DMS153 treated with DMSO at 0.1 percent for 48 hours (cell line): ENCODE data around the gene PCBP1.
"Not testable (repeated sequence)": the region's sequence is repeated elsewhere in the genome, so short reads cannot be mapped to it uniquely, and the experiment has no call there.

ENCODE experiments used
- DNase-seq: peaks from one replicate; lab custom pipeline; 2025; ENCODE audit not compliant: unreplicated experiment; lab: John Stamatoyannopoulos, UW

The PCBP1 gene

DNA sequence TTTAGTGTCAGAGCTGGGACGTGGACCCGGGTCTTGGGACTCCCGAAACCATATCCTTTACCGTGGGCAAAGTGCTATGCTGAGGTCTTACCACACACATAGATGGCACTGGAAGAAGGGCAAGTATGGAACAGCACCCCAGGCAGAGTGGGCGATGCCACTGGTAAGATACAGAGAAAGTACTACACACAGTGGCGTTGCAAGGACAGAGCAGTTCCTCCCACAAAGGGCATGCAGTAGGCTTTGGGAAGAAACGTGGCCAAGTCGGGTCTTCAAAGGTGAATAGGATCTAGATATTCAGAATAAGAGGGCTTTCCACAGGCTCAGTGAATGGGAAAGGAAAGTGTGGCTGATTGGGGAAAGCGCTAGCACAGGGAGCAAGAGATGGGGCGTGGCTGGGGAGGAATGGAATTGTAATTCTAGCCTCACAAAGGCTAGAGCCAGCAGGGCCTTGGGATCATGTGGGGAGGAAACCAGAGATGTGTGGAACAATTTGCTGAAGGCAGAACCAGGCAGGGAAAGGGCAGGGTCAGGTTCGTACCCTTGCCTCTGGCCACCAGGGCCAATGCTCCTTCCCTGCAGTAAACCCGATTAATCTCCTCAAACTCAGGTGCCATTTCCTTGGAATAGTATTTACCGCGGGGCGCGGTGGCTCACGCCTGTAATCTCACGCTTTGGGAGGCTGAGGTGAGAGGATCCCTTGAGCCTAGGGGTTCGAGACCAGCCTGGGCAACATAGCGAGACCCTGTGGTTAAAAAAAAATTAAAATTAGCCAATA, 36.0 kb downstream of the PCBP1 start:
- peak; percentile 46 for DNase-seq

DNA sequence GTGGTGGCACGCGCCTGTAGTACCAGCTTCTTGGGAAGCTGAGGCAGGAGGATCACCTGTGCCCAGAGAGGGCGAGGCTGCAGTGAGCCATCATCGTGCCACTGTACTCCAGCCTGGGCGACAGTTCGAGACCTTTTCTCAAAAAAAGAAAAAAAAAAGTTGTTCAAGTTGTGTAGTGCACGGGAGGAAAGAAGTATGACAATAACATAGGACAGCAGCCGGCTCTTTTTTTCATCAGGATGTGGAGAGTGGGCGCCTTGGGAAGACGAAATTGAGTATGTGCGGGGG, 36.5 kb downstream of the PCBP1 start:
- no peak for DNase-seq

DNA sequence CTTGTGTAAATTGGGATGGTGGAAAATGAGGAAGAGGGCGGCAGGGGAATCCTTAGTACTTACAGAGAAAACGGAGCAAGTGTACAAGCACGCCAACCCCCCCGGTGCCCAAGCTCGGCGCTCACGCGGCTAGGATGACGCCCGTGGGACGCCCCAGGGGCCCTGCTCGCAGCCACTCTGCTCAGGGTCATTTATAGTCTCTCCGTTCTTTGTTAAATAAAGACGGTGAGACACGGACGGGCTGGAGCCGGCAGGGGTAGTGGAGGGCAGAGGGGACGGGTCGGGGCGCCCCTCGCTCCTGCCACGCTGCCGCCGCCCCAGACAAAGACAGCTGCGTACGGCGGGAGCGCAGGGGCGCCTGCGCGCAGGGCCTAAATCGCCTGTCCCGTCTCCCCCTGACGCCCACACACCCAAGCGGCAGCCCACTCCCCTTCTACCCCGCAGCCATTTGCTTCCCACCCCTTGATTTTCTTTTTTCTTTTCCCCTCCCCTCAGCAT, 37.8 kb downstream of the PCBP1 start:
- peak; percentile 57 for DNase-seq

DNA sequence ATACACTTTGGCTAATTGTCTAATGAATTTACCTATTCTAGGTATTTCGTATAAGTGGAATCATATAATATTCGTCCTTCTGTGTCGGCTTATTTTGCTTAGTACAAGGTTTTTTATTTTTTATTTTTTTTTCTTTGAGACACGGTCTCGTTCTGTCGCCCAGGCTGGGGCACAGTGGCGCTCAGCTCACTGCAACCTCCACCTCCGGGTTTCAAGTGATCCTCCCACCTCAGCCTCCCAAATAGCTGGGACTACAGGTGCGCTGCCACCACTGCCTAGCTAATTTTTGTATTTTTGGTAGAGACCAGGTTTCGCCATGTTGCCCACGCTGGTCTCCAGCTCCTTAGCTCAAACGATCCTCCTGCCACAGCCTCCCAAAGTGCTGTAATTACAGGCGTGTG, 38.2 kb downstream of the PCBP1 start:
- DNase-seq, result no peak

DNA sequence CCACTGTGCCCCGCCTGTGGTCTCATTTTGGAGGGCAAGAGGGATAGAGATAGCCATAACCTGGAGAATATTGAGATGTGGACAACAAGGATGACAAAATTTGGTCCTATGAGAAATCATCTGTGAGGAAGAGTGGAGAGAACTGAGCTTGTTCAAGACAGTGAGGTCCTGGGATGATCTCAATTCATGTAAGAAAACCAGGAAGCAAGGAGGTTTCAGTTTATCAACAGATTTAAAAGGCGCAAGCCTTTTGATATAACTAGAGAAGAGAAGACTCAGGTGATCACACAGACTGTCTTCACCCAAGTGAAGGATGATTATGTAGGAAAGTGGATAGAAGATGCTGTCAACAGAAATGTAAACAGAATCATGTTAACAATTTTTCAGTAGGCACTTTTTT, 39.1 kb downstream of the PCBP1 start:
- no peak for DNase-seq

DNA sequence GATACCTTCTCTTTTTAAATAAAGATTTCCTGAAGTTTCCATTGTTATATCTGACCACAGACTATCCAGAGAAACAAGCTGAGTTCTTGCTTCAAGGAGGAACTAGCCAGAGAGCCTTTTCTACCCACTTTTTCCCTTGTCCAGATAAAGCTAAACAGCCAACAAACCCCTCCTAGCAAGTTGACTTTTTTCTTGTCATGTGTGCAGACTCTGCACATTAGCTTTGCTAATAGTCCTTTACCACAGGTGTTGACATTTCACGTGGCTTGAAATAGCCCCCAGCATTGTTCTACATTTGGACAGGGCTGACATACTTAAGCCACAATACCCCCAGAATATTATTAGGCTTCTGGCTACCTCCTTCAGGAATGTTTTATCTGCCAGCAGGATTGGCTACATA, 40.7 kb downstream of the PCBP1 start:
- DNase-seq, result no peak

DNA sequence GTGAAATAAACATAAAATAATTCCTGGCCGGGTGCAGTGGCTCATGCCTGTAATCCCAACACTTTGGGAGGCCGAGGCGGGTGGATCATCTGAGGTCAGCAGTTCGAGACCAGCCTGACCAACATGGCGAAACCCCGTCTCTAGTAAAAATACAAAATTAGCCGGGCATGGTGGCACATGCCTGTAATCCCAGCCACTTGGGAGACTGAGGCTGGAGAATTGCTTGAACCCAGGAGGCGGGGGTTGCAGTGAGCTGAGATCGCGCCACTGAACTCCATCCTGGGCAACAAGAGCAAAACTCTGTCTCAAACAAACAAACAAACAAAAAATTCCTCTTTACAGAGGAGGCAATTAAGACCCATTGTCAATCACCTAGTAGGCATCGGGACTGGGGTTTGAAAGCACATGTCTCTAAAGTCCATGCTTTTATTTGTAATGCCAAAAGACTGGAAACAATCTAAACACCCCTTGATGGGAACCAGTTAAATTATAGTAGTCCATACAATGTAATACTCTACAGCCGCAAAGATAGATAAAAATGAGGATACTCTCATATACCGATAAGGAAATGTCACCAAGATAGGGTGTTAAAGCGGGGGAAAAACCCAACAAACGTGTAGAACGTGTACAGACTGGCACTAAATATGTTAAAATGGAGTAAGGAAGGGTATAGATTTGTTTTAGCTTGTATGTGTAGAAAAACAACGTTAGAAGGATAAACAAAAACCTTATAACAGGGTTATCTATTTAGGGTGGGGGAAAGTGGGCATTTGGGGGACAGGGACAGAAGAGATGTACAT, 44.3 kb downstream of the PCBP1 start:
- DNase-seq, result not testable (repeated sequence)

DNA sequence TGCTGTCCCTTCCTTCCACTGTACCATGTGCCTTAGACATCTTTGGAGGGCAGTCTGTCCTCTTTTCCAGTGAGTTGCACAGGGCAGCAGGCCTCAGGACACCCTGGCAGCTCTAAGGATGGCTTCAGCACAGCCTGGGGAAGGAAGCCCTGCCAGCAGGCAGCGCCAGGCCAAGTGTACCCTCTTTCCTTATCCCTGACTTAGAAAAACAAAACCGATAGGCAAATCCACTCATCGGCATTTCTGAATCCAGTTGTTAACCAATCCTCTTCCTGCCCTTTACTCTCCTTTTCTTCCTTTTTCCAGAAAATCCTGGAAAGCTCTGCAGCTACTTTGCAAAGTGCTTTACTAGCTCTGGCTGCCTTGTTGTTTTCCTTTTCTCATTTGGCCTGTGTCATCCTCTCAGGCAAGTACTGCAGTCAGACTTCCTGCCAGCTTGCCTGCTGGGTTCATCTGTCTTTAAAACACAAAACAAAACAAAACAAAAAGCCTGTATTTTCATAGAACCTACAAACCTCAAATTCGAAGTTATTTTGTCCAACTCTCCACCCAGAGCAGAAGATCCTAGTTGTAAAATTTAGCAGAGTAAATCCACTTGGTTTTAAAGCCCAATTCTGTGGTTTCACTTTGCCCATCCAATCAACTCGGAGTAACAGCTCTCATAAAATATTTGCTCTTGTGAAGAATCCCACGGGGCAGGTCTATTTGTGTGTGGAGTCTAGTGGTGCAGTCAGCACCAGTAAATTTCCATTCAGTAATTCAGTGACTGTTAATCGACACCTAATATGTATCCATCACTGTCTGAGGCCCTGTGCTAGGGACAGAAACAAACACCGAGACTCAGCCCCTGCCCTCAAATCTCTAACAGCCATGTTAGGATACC, 45.2 kb downstream of the PCBP1 start:
- peak; percentile 90 for DNase-seq

DNA sequence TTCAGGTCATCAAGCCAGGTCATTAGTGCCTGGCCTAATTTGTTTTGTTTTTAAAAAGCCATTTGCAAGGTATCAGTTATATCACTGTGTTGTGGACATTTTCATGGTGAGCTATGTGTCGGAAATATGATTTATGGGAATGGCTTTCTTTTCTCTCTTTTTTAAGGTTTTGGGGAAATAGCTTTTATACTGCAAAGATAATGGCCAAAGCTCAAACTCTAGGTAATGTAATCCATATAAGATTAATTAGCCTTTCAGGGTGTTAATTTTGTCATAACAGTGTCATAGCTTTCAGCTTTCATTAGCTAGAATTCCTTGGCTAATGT, 45.8 kb downstream of the PCBP1 start:
- DNase-seq, result no peak

DNA sequence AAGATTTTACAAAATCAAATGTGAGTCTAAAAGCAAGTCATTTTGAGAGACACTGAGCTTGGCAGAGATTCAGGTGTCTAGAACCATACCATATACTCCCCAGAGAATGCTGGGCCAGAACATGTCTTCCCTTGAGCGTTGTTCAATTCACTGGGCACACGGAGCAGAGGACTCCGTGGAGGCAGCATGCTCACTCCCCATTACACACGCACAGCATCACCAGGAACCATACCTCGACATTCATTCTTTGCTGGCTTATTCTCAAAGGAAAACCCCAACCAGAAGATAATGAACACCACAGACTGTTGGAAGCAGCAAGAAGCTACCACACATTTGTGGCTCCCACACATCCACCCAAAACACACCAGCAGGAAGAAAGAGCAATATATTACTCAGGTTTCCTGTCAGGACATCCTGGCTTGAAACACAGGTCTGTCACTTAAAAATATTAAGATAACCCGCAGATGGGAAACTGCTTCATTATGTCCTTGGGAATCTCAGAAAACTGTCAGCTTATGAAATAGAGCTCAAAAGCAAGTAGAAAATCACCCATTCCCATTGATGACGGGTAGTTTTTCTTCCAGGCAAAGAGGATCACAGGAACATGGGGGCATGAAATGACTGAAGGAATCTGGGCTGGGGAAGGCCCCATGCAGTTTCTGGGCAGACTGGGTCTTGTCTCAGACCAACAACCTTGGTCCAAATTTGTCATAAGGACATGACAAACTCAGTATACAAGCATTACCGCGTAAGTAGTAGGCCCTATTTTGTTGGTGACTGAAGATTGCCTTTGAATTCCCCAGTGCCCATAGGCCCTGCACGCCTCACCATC, 46.4 kb downstream of the PCBP1 start:
- peak; percentile 27 for DNase-seq

DNA sequence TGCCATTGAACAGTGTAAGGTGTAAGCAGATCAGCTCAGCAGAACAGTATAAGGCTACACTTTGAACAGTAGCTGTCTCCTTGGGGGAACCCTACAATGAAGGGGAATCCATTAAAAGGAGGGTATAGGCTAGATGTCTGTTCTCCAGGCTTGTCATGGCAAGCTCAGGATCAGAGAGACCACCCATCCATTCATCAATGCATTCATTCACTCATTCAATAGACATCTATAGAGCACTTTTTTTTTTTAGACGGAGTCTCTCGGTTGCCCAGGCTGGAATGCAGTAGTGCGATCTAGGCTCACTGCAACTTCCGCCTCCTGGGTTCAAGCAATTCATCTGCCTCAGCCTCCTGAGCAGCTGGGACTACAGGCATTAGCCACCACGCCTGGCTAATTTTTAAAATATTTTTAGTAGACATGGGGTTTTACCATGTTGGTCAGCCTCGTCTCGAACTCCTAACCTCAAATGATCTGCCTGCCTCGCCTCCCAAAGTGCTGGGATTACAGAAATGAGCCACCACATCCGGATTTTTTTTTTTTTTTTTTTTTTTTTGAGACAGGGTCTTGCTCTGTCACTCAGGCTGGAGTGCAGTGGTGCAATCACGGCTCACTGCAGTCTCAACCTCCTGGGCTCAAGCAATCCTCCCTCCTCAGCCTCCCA, 47.2 kb downstream of the PCBP1 start:
- DNase-seq, result not testable (repeated sequence)
